GM23338 (cell line): ENCODE data around the gene KIF2A. TPM values are rescaled to one million over a fixed set of nuclear protein-coding genes. Genes with fewer than 3 reads are reported as not detected.

Experiments used
- ATAC-seq: fragments of 200-7000 bp; cut with Tn5 transposase; 3 replicates; pipeline ENCODE4 v1.9.1; 2020
- DNase-seq: peaks from one replicate; pipeline ENCODE4 v3.0.0-alpha.2; 2015; ENCODE audit warnings: low spot score
- H2AFZ ChIP-seq: fragments of 200-600 bp; sonication (generic); 2 replicates; pipeline ENCODE4 v1.8.0; 2016; ENCODE audit warnings: antibody characterized with exemption, mild to moderate bottlenecking, moderate library complexity
- H3F3A ChIP-seq: fragments of 200-600 bp; sonication (generic); replicated peaks from 2 replicates; pipeline ENCODE4 v1.8.0; 2017; ENCODE audit warnings: antibody characterized with exemption, mixed run types, low read depth
- H3K27ac ChIP-seq: fragments of 200-600 bp; sonication (generic); 2 replicates; pipeline ENCODE4 v1.6.1; 2016; ENCODE audit warnings: low read depth
- H3K27me3 ChIP-seq: fragments of 200-600 bp; sonication (generic); 2 replicates; pipeline ENCODE4 v1.8.0; 2016; ENCODE audit warnings: mild to moderate bottlenecking, mixed run types, moderate library complexity; ENCODE audit not compliant: insufficient read depth
- H3K36me3 ChIP-seq: fragments of 200-600 bp; sonication (generic); 2 replicates; pipeline ENCODE4 v1.8.0; 2016; ENCODE audit warnings: mild to moderate bottlenecking; ENCODE audit not compliant: insufficient read depth
- H3K4me1 ChIP-seq: fragments of 200-600 bp; sonication (generic); 2 replicates; pipeline ENCODE4 v1.8.0; 2016; ENCODE audit warnings: mild to moderate bottlenecking, moderate library complexity; ENCODE audit not compliant: insufficient read depth
- H3K4me2 ChIP-seq: fragments of 200-600 bp; sonication (generic); 2 replicates; pipeline ENCODE4 v1.7.1; 2017; ENCODE audit warnings: mixed run types
- H3K4me3 ChIP-seq: fragments of 200-600 bp; sonication (generic); 2 replicates; pipeline ENCODE4 v1.6.1; 2016; ENCODE audit warnings: mixed run types
- H3K79me2 ChIP-seq: fragments of 200-600 bp; sonication (generic); replicated peaks from 2 replicates; pipeline ENCODE4 v1.8.0; 2017; ENCODE audit warnings: mild to moderate bottlenecking; ENCODE audit not compliant: insufficient read depth
- H3K9me2 ChIP-seq: fragments of 200-600 bp; sonication (generic); 2 replicates; pipeline ENCODE4 v1.8.0; 2017; ENCODE audit not compliant: insufficient read depth
- H4K20me1 ChIP-seq: fragments of 200-600 bp; sonication (generic); replicated peaks from 2 replicates; pipeline ENCODE4 v1.8.0; 2017; ENCODE audit warnings: mild to moderate bottlenecking; ENCODE audit not compliant: insufficient read depth
- H3K27ac Mint-ChIP-seq: 2 replicates; pipeline ENCODE4 v1.8.0; 2020; ENCODE audit warnings: inconsistent platforms, mild to moderate bottlenecking, moderate library complexity, mixed read lengths
- H3K27me3 Mint-ChIP-seq: 3 replicates; pipeline ENCODE4 v1.8.0; 2022; ENCODE audit warnings: low read depth, mild to moderate bottlenecking, moderate library complexity, mixed read lengths, inconsistent platforms; ENCODE audit not compliant: insufficient read depth, poor library complexity
- H3K36me3 Mint-ChIP-seq: 3 replicates; pipeline ENCODE4 v1.8.0; 2021; ENCODE audit warnings: low read depth, mild to moderate bottlenecking, inconsistent platforms, moderate library complexity, mixed read lengths
- H3K4me1 Mint-ChIP-seq: 3 replicates; pipeline ENCODE4 v1.8.0; 2020; ENCODE audit warnings: mild to moderate bottlenecking, inconsistent platforms, mixed read lengths
- H3K4me3 Mint-ChIP-seq: 3 replicates; pipeline ENCODE4 v1.8.0; 2021; ENCODE audit warnings: moderate library complexity, mild to moderate bottlenecking, inconsistent platforms, mixed read lengths
- H3K9me3 Mint-ChIP-seq: 3 replicates; pipeline ENCODE4 v1.8.0; 2020; ENCODE audit warnings: moderate library complexity, mild to moderate bottlenecking, inconsistent platforms, mixed read lengths
- CREB1 ChIP-seq: fragments of 250-450 bp; sonication (Bioruptor Pico); IDR thresholded peaks from 2 replicates; pipeline ENCODE4 v1.5.0; 2020; ENCODE audit warnings: low read depth, mild to moderate bottlenecking, moderate library complexity
- CTCF ChIP-seq, 2 experiments: fragments of 200-600 bp in 1 of 2; sonication (generic) in 1 of 2; conservative IDR thresholded peaks; 2 replicates each; pipeline versions ENCODE4 v1.5.1 to v1.6.1; 2016 to 2017; ENCODE audit warnings: antibody characterized with exemption in 2 of 2, low read depth in 2 of 2, mild to moderate bottlenecking in 2 of 2, moderate library complexity in 1 of 2
- EZH2 ChIP-seq: fragments of 200-600 bp; sonication (generic); IDR thresholded peaks from one replicate; pipeline ENCODE4 v1.8.0; 2017; ENCODE audit warnings: antibody characterized with exemption, mild to moderate bottlenecking, low read depth; ENCODE audit not compliant: unreplicated experiment
- EZH2phosphoT487 ChIP-seq: fragments of 200-600 bp; sonication (generic); IDR thresholded peaks from one replicate; pipeline ENCODE4 v1.8.1; 2018; ENCODE audit warnings: antibody characterized with exemption; ENCODE audit not compliant: unreplicated experiment
- JUNB ChIP-seq: IDR thresholded peaks from one replicate; pipeline ENCODE4 v1.6.1; 2016; ENCODE audit warnings: antibody characterized with exemption; ENCODE audit not compliant: unreplicated experiment
- NANOG ChIP-seq: IDR thresholded peaks from 2 replicates; pipeline ENCODE4 v1.6.1; 2016; ENCODE audit warnings: antibody characterized with exemption, borderline replicate concordance
- POLR2AphosphoS5 ChIP-seq: IDR thresholded peaks from 2 replicates; pipeline ENCODE4 v1.6.1; 2016; ENCODE audit warnings: antibody characterized with exemption, low read depth
- STAT1 ChIP-seq: IDR thresholded peaks from one replicate; pipeline ENCODE4 v1.6.1; 2016; ENCODE audit warnings: antibody characterized with exemption; ENCODE audit not compliant: unreplicated experiment
- ZNF114 ChIP-seq: fragments of 250-450 bp; sonication (Bioruptor Pico); IDR thresholded peaks from 2 replicates; pipeline ENCODE4 v1.5.0; 2020; ENCODE audit warnings: mild to moderate bottlenecking, moderate library complexity
- ZNF331 ChIP-seq: fragments of 250-450 bp; sonication (Bioruptor Pico); IDR thresholded peaks from 2 replicates; pipeline ENCODE4 v1.5.0; 2020; ENCODE audit warnings: low read depth, mild to moderate bottlenecking, moderate library complexity
- polyA plus RNA-seq: library from polyadenylated mRNA; unstranded; fragments of >200 nt; fragmentation: Nextera tagmentation; extraction: Ambion mirVana; gene quantifications from 2 replicates; pipeline ENCODE4 v1.2.1, GENCODE V29; 2016
- total RNA-seq: library from RNA; depleted of rRNA; stranded (reverse); fragments of >200 nt; shearing (Covaris generic); gene quantifications from 2 replicates; pipeline ENCODE4 v1.2.3, GENCODE V29; 2014
- TF ChIP-seq, protein P1 (sequence below): fragments of 250-450 bp; sonication (Bioruptor Pico); IDR thresholded peaks from 2 replicates; pipeline ENCODE4 v1.5.0; 2020; ENCODE audit warnings: mild to moderate bottlenecking, moderate library complexity
- TF ChIP-seq, protein P2 (sequence below): IDR thresholded peaks from one replicate; pipeline ENCODE4 v1.6.1; 2018; ENCODE audit warnings: antibody characterized with exemption; ENCODE audit not compliant: unreplicated experiment
- TF ChIP-seq, protein P3 (sequence below): IDR thresholded peaks from 2 replicates; pipeline ENCODE4 v1.6.1; 2016; ENCODE audit warnings: antibody characterized with exemption

Gene KIF2A
- total and polyA plus RNA-seq, 2 experiments from 2014 or later = 120 to 122 TPM

DNA sequence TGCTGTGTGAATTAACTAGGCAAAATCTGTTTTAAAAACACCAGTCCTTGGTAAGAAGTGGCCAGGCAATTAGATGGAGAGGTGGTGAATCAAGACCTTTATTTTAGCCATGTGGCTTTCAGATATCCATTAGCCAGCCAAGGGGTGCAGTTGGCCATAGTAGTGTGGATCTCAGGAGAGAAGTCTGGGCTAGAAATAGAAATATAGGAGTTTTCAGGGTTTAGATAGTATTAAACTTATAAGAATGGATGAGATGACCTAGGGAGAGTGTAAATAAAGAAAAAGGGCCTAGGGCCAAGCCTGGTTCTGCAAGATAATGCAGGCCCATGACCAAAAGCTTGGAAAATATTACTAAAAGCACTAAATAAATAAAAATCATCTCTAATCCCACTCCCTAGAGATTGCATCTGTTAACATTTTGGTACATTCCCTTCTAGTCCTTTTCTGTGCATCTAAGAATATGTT lies 40.3 kb upstream of the KIF2A start:
- DNase-seq (no peak), ATAC-seq (no peak)

More for the DNA sequence above, 40.3 kb upstream of the KIF2A start:
- no peaks in the 10 kb centered on the region for H4K20me1 ChIP-seq
- no peak overlapping the region for H3K4me3 ChIP-seq
- no peaks in the 10 kb centered on the region for H3F3A ChIP-seq
- Mint-ChIP-seq H3K4me1 (peaks cover 18% of the 10 kb centered on the region), H3K27ac (no peak overlapping the region), H3K9me3 (no peaks in the 10 kb centered on the region), H3K27me3 (no peaks in the 10 kb centered on the region), H3K4me3 (no peak overlapping the region), H3K36me3 (no peaks in the 10 kb centered on the region)
- H3K36me3 ChIP-seq = no peaks in the 10 kb centered on the region
- no peaks in the 10 kb centered on the region for H3K9me2 ChIP-seq
- H3K79me2 ChIP-seq = no peaks in the 10 kb centered on the region
- 0 out of 2 replicates have a peak, but pooled peaks cover 2% of the 10 kb centered on the region for H3K4me1 ChIP-seq
- no peak for TF ChIP-seq NANOG
- TF ChIP-seq ZNF331 (CRISPR knock-in tag) = no peak
- TF ChIP-seq POLR2AphosphoS5 = no peak
- TF ChIP-seq CREB1 = no peak
- TF ChIP-seq EZH2phosphoT487 = no peak
- no peak for TF ChIP-seq JUNB
- no peak for TF ChIP-seq EZH2
- TF ChIP-seq STAT1 = no peak
- no peak for TF ChIP-seq ZNF114 (CRISPR knock-in tag)
- TF ChIP-seq, protein P1, sequence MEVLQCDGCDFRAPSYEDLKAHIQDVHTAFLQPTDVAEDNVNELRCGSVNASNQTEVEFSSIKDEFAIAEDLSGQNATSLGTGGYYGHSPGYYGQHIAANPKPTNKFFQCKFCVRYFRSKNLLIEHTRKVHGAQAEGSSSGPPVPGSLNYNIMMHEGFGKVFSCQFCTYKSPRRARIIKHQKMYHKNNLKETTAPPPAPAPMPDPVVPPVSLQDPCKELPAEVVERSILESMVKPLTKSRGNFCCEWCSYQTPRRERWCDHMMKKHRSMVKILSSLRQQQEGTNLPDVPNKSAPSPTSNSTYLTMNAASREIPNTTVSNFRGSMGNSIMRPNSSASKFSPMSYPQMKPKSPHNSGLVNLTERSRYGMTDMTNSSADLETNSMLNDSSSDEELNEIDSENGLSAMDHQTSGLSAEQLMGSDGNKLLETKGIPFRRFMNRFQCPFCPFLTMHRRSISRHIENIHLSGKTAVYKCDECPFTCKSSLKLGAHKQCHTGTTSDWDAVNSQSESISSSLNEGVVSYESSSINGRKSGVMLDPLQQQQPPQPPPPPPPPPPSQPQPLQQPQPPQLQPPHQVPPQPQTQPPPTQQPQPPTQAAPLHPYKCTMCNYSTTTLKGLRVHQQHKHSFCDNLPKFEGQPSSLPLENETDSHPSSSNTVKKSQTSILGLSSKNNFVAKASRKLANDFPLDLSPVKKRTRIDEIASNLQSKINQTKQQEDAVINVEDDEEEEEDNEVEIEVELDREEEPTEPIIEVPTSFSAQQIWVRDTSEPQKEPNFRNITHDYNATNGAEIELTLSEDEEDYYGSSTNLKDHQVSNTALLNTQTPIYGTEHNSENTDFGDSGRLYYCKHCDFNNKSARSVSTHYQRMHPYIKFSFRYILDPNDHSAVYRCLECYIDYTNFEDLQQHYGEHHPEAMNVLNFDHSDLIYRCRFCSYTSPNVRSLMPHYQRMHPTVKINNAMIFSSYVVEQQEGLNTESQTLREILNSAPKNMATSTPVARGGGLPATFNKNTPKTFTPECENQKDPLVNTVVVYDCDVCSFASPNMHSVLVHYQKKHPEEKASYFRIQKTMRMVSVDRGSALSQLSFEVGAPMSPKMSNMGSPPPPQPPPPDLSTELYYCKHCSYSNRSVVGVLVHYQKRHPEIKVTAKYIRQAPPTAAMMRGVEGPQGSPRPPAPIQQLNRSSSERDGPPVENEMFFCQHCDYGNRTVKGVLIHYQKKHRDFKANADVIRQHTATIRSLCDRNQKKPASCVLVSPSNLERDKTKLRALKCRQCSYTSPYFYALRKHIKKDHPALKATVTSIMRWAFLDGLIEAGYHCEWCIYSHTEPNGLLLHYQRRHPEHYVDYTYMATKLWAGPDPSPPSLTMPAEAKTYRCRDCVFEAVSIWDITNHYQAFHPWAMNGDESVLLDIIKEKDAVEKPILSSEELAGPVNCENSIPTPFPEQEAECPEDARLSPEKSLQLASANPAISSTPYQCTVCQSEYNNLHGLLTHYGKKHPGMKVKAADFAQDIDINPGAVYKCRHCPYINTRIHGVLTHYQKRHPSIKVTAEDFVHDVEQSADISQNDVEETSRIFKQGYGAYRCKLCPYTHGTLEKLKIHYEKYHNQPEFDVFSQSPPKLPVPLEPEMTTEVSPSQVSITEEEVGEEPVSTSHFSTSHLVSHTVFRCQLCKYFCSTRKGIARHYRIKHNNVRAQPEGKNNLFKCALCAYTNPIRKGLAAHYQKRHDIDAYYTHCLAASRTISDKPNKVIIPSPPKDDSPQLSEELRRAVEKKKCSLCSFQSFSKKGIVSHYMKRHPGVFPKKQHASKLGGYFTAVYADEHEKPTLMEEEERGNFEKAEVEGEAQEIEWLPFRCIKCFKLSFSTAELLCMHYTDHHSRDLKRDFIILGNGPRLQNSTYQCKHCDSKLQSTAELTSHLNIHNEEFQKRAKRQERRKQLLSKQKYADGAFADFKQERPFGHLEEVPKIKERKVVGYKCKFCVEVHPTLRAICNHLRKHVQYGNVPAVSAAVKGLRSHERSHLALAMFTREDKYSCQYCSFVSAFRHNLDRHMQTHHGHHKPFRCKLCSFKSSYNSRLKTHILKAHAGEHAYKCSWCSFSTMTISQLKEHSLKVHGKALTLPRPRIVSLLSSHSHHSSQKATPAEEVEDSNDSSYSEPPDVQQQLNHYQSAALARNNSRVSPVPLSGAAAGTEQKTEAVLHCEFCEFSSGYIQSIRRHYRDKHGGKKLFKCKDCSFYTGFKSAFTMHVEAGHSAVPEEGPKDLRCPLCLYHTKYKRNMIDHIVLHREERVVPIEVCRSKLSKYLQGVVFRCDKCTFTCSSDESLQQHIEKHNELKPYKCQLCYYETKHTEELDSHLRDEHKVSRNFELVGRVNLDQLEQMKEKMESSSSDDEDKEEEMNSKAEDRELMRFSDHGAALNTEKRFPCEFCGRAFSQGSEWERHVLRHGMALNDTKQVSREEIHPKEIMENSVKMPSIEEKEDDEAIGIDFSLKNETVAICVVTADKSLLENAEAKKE (CRISPR knock-in tag) = no peak
- TF ChIP-seq, protein P2, sequence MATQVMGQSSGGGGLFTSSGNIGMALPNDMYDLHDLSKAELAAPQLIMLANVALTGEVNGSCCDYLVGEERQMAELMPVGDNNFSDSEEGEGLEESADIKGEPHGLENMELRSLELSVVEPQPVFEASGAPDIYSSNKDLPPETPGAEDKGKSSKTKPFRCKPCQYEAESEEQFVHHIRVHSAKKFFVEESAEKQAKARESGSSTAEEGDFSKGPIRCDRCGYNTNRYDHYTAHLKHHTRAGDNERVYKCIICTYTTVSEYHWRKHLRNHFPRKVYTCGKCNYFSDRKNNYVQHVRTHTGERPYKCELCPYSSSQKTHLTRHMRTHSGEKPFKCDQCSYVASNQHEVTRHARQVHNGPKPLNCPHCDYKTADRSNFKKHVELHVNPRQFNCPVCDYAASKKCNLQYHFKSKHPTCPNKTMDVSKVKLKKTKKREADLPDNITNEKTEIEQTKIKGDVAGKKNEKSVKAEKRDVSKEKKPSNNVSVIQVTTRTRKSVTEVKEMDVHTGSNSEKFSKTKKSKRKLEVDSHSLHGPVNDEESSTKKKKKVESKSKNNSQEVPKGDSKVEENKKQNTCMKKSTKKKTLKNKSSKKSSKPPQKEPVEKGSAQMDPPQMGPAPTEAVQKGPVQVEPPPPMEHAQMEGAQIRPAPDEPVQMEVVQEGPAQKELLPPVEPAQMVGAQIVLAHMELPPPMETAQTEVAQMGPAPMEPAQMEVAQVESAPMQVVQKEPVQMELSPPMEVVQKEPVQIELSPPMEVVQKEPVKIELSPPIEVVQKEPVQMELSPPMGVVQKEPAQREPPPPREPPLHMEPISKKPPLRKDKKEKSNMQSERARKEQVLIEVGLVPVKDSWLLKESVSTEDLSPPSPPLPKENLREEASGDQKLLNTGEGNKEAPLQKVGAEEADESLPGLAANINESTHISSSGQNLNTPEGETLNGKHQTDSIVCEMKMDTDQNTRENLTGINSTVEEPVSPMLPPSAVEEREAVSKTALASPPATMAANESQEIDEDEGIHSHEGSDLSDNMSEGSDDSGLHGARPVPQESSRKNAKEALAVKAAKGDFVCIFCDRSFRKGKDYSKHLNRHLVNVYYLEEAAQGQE = no peak
- TF ChIP-seq, protein P3, sequence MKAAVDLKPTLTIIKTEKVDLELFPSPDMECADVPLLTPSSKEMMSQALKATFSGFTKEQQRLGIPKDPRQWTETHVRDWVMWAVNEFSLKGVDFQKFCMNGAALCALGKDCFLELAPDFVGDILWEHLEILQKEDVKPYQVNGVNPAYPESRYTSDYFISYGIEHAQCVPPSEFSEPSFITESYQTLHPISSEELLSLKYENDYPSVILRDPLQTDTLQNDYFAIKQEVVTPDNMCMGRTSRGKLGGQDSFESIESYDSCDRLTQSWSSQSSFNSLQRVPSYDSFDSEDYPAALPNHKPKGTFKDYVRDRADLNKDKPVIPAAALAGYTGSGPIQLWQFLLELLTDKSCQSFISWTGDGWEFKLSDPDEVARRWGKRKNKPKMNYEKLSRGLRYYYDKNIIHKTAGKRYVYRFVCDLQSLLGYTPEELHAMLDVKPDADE = no peak
- no peak for TF ChIP-seq CTCF (conservative IDR thresholded peaks at IDR 0.05; ENCODE audit: low read depth in 2 of 2)
- no peak overlapping the region for H3K27ac ChIP-seq
- H2AFZ ChIP-seq = 0 out of 2 replicates have a peak overlapping the region, but pooled peaks have one; percentile 19
- H3K4me2 ChIP-seq = no peak overlapping the region
- no peaks in the 10 kb centered on the region for H3K27me3 ChIP-seq
